GM19372 (cell line): ENCODE results near the gene TSPAN11.
"Not testable (repeated sequence)": the region's sequence is repeated elsewhere in the genome, so short reads cannot be mapped to it uniquely, and the experiment has no call there.

Experiments
- ATAC-seq: cut with Tn5 transposase; IDR thresholded peaks from one replicate; pipeline ENCODE4 v1.9.1; 2021; ENCODE audit warnings: mild to moderate bottlenecking, low read depth, moderate library complexity; ENCODE audit not compliant: unreplicated experiment

The TSPAN11 gene

DNA sequence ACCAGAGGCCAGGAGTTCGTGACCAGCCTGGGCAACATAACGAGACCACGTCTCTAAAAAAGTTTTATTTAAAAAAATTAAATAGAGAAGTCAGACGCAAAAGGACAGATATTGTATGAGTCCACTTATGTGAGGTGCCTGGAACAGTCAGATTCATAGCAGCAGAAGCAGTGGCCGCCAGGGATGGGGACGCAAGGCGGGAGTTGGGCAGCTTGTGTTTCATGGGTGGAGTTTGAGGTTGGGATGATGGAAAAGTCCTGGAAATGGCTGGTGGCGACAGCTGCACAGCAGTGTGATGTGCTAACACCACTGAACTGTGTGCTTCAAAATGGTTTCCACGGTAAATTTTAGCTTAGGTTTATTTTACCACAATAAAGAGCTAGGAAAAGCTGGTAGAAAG lies 89.5 kb downstream of the TSPAN11 start:
- no peak for ATAC-seq

GRCh38 chr12:31017535-31017934 lies 91.0 kb downstream of the TSPAN11 start:
- ATAC-seq = no peak

DNA sequence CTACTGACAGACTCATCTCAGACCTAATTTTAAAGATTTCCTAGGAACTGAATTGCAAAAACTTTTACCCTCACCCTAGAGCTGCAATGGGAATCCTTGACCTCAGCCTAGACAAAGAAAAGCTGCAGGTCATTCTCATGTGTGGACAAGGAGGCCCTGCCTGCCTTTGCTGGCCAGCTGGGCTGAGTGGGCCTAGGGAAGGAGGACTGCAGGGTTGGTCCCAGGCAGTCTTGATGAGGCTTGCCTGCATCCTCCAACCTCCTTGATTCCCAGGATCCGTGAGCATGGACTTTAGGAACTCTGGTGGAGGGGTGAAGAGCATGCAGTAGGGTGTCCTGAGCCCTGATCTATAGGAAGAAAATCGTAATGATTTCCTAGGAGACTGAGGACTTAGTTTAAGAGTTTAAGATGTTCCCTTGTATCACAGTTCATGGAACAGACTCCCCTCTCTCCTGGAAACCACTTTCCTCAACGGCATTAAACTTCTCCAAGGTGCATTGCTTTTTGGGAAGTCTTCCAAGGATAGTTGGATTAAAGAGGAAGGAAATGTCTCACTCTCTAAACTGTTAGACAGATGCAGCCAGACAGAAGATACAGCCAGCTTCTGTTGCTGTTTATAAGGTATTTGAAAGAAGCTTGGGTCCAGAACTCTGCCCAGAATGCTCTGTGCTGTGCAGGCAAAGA lies 91.7 kb downstream of the TSPAN11 start:
- ATAC-seq = no peak

GRCh38 chr12:31018790-31019505 lies 92.4 kb downstream of the TSPAN11 start:
- no peak for ATAC-seq

- no peak for ATAC-seq
Observed at GRCh38 chr12:31019561-31019960, 93.0 kb downstream of the TSPAN11 start.

GRCh38 chr12:31019976-31020375 lies 93.4 kb downstream of the TSPAN11 start:
- no peak for ATAC-seq

DNA sequence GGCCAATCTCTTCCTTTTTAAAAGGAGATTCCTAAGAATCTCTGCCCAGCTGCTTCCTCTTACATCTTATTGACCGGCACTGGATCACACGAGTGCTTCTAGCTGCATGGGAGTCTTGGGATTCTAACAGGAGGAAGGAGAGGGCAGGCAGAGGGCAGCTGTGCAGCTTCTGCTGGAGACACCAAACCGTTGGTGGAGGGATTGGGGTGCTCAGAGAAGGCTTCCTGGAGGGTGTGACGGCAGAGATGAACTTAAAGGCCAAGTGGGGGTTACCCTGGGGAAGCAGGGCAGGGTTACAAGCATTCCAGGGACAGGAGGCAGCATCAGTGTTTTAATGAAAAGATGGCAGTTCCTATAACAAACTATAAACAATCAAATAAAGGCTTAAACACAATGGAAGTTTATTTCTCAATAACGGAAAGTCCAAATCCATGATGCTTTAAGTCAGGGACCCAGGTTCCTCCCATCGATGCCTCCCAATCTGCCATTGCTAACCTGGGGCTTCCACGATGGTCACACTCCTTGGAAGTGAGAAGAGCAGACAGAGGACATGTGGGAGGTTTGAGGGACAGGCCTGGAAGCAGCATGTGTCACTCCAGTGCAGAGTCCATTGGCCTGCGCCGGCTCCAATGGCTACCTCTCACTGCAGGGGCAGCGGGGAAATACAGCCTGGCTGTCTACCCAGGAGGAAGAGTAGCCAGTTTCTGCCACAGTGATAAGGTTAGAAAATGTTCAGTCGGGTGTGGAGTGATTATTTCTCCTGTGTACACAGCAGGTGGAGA lies 94.0 kb downstream of the TSPAN11 start:
- no peak for ATAC-seq

GRCh38 chr12:31021181-31021580 lies 94.6 kb downstream of the TSPAN11 start:
- ATAC-seq = no peak

GRCh38 chr12:31021809-31022494 lies 95.4 kb downstream of the TSPAN11 start:
- ATAC-seq = no peak

GRCh38 chr12:31023271-31023724 lies 96.8 kb downstream of the TSPAN11 start:
- ATAC-seq = no peak

- no peak for ATAC-seq
Observed at GRCh38 chr12:31026202-31026601, 99.7 kb downstream of the TSPAN11 start.

- ATAC-seq = not testable (repeated sequence)
Observed at GRCh38 chr12:31027006-31027405, 100.5 kb downstream of the TSPAN11 start.

GRCh38 chr12:31029468-31029867 lies 102.9 kb downstream of the TSPAN11 start:
- ATAC-seq = no peak

GRCh38 chr12:31029916-31030562 lies 103.5 kb downstream of the TSPAN11 start:
- ATAC-seq = no peak

DNA sequence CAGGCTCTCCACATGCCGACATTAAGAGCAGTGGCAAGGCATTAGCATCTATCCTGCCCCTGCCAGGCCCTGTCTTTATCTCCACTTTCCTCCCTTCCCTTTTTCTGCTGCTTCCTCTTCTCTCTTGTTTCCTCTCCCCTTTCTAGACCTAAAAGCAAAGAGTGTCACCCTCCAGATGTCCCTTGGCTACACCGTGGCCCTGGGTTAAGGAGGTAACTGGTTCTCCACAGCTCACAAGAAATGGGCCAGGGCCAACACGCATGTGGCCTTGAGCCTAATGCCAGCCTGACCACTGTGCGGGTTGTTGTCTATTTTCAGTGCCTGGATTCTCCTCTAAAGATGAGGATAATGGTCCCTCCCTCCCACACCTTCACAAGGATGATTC lies 105.4 kb downstream of the TSPAN11 start:
- ATAC-seq = no peak

GRCh38 chr12:31033146-31033545 lies 106.6 kb downstream of the TSPAN11 start:
- ATAC-seq = no peak

- no peak for ATAC-seq
Observed at GRCh38 chr12:31033681-31034080, 107.1 kb downstream of the TSPAN11 start.

GRCh38 chr12:31034372-31034771 lies 107.8 kb downstream of the TSPAN11 start:
- no peak for ATAC-seq

GRCh38 chr12:31035226-31035625 lies 108.7 kb downstream of the TSPAN11 start:
- ATAC-seq = no peak

- no peak for ATAC-seq
Observed at GRCh38 chr12:31035967-31036665, 109.6 kb downstream of the TSPAN11 start.
